ENCODE data around the gene SAPCD2.

GRCh38 chr9:137023583-137023991 lies 46.8 kb downstream of the SAPCD2 start:
- TF ChIP-seq CTCF (IDR thresholded peaks at IDR 0.05) (no peak), POLR2A (IDR thresholded peaks at IDR 0.05) (no peak), POLR2AphosphoS5 (IDR thresholded peaks at IDR 0.05) (no peak), EP300 (IDR thresholded peaks at IDR 0.05) (no peak)
